A549 (cell line): ENCODE results near the gene CATSPERB. TPM values are rescaled to one million over a fixed set of nuclear protein-coding genes. Genes with fewer than 3 reads are reported as not detected.
"Not testable (repeated sequence)": the region's sequence is repeated elsewhere in the genome, so short reads cannot be mapped to it uniquely, and the experiment has no call there.

ENCODE experiments used
- ATAC-seq, 2 experiments: fragments of 200-7000 bp in 1 of 2; fragments of >200 bp in 1 of 2; cut with Nextera tagmentation in 1 of 2; cut with Tn5 transposase in 1 of 2; 3 replicates each; pipeline versions ENCODE4 v1.8.0 to v1.9.1; 2018 to 2020; ENCODE audit warnings: mild to moderate bottlenecking in 1 of 2, moderate library complexity in 1 of 2
- CTCF ChIA-PET: fragments of 300-600 bp; sonication (Branson Sonifier 250); formaldehyde crosslinking; extraction: SDS; loops from one replicate; lab custom pipeline; 2021; ENCODE audit warnings: antibody characterized with exemption, inconsistent platforms; lab: Yijun Ruan, JAX
- POLR2A ChIA-PET: fragments of 350-600 bp; formaldehyde crosslinking; extraction: SDS; loops from one replicate; lab custom pipeline; 2021; ENCODE audit warnings: antibody characterized with exemption, inconsistent platforms; lab: Yijun Ruan, JAX
- DNase-seq, 2 experiments: peaks; one replicate each; pipeline versions ENCODE4 v3.0.0 to v3.0.0-alpha.2; 2011 to 2016; ENCODE audit warnings: low read depth in 1 of 2, low spot score in 1 of 2
- FAIRE-seq: peaks from 2 replicates; lab custom pipeline; 2011; peaks lifted over from hg19 to GRCh38; lab: Jason Lieb, UNC
- H3K27ac ChIP-seq, 2 experiments: fragments of >200 bp; sonication (Bioruptor Twin); formaldehyde crosslinking; 3 replicates each; pipeline ENCODE4 v1.5.1; 2016 to 2017
- H3K4me1 ChIP-seq: fragments of >200 bp; sonication (Bioruptor Twin); formaldehyde crosslinking; 3 replicates; pipeline ENCODE4 v1.6.1; 2016
- H3K4me2 ChIP-seq: fragments of >200 bp; sonication (Bioruptor Twin); formaldehyde crosslinking; 3 replicates; pipeline ENCODE4 v1.6.1; 2016
- H3K4me3 ChIP-seq: fragments of >200 bp; sonication (Bioruptor Twin); formaldehyde crosslinking; 3 replicates; pipeline ENCODE4 v1.5.1; 2016
- H3K9me3 ChIP-seq: fragments of >200 bp; sonication (Bioruptor Twin); formaldehyde crosslinking; 3 replicates; pipeline ENCODE4 v1.6.1; 2016
- BCL3 ChIP-seq: fragments of >200 bp; sonication (Bioruptor Twin); formaldehyde crosslinking; IDR thresholded peaks from 3 replicates; pipeline ENCODE4 v1.6.1; 2016
- CBX2 ChIP-seq: fragments of 200-600 bp; sonication (generic); IDR thresholded peaks from 2 replicates; pipeline ENCODE4 v1.6.1; 2016; ENCODE audit warnings: low read depth, mild to moderate bottlenecking, borderline replicate concordance
- CEBPB ChIP-seq, 2 experiments: fragments of >200 bp in 1 of 2; sonication (Bioruptor Twin) in 1 of 2; formaldehyde crosslinking in 1 of 2; IDR thresholded peaks; 2 replicates each; pipeline ENCODE4 v1.6.1; 2012 to 2016
- EHMT2 ChIP-seq: fragments of 200-600 bp; sonication (generic); IDR thresholded peaks from 2 replicates; pipeline ENCODE4 v1.6.1; 2016; ENCODE audit warnings: antibody characterized with exemption, low read depth, mild to moderate bottlenecking, moderate library complexity
- FOSB ChIP-seq: fragments of 250-450 bp; sonication (Bioruptor Pico); IDR thresholded peaks from 2 replicates; pipeline ENCODE4 v1.5.0; 2020; ENCODE audit warnings: mild to moderate bottlenecking, moderate library complexity
- FOSL2 ChIP-seq, 2 experiments: fragments of 450-650 bp in 1 of 2; fragments of >200 bp in 1 of 2; sonication (Bioruptor Twin) in 1 of 2; formaldehyde crosslinking; IDR thresholded peaks; 2 replicates each; pipeline versions ENCODE4 v1.5.0 to v1.6.1; 2016 to 2020; ENCODE audit warnings: mild to moderate bottlenecking in 1 of 2, moderate library complexity in 1 of 2
- GATA3 ChIP-seq: IDR thresholded peaks from 2 replicates; pipeline ENCODE4 v1.6.1; 2012; ENCODE audit warnings: borderline replicate concordance
- HDAC2 ChIP-seq: fragments of 200-600 bp; sonication (generic); IDR thresholded peaks from 2 replicates; pipeline ENCODE4 v1.6.1; 2016
- HES2 ChIP-seq: fragments of >200 bp; sonication (Bioruptor Twin); formaldehyde crosslinking; IDR thresholded peaks from 2 replicates; pipeline ENCODE4 v1.6.1; 2016
- HOXA7 ChIP-seq: fragments of 250-450 bp; sonication (Bioruptor Pico); IDR thresholded peaks from 2 replicates; pipeline ENCODE4 v1.5.0; 2020; ENCODE audit warnings: mild to moderate bottlenecking, moderate library complexity
- HOXB13 ChIP-seq: fragments of 250-450 bp; sonication (Bioruptor Pico); IDR thresholded peaks from 2 replicates; pipeline ENCODE4 v1.5.0; 2020; ENCODE audit warnings: low read depth, mild to moderate bottlenecking, moderate library complexity
- KDM1A ChIP-seq: fragments of 200-600 bp; sonication (generic); IDR thresholded peaks from 2 replicates; pipeline ENCODE4 v1.6.1; 2016; ENCODE audit warnings: low read depth, mild to moderate bottlenecking
- MAX ChIP-seq: IDR thresholded peaks from 2 replicates; pipeline ENCODE4 v1.6.1; 2012
- MYC ChIP-seq: IDR thresholded peaks from 2 replicates; pipeline ENCODE4 v1.6.1; 2012; ENCODE audit warnings: mild to moderate bottlenecking, inconsistent platforms, low read length, improper control_type of control experiment, borderline replicate concordance
- PHF8 ChIP-seq: fragments of 200-600 bp; sonication (generic); IDR thresholded peaks from 2 replicates; pipeline ENCODE4 v1.6.1; 2016; ENCODE audit warnings: low read depth, mild to moderate bottlenecking, antibody characterized with exemption, moderate library complexity, borderline replicate concordance
- REST ChIP-seq: fragments of 200-600 bp; sonication (generic); IDR thresholded peaks from 2 replicates; pipeline ENCODE4 v1.6.1; 2016; ENCODE audit warnings: antibody characterized with exemption, mild to moderate bottlenecking, moderate library complexity
- RNF2 ChIP-seq: fragments of 200-600 bp; sonication (generic); IDR thresholded peaks from 2 replicates; pipeline ENCODE4 v1.6.1; 2016; ENCODE audit warnings: low read depth, mild to moderate bottlenecking, antibody characterized with exemption, moderate library complexity, borderline replicate concordance
- SMC3 ChIP-seq: fragments of >200 bp; sonication (Bioruptor Twin); formaldehyde crosslinking; IDR thresholded peaks from 3 replicates; pipeline ENCODE4 v1.6.1; 2018; ENCODE audit warnings: inconsistent platforms
- SREBF2 ChIP-seq: fragments of 450-650 bp; IDR thresholded peaks from 2 replicates; pipeline ENCODE4 v1.6.1; 2014; ENCODE audit warnings: mild to moderate bottlenecking, moderate library complexity
- TP53 ChIP-seq: fragments of 250-450 bp; sonication (Bioruptor Pico); IDR thresholded peaks from 2 replicates; pipeline ENCODE4 v1.5.0; 2021; ENCODE audit warnings: mild to moderate bottlenecking, moderate library complexity
- ZNF302 ChIP-seq: fragments of 250-450 bp; sonication (Bioruptor Pico); IDR thresholded peaks from 2 replicates; pipeline ENCODE4 v1.9.0; 2021; ENCODE audit warnings: inconsistent platforms, mild to moderate bottlenecking, moderate library complexity
- WGBS: methylation state at CpG from one replicate; pipeline ENCODE4 v1.1.6; 2017; ENCODE audit errors: missing lambda C conversion rate; 5-methylcytosine and 5-hydroxymethylcytosine counted together
- polyA plus RNA-seq, 4 experiments: library from polyadenylated mRNA; depleted of rRNA in 3 of 4; stranded (reverse); fragments of >200 nt; fragmentation: RNase III in 1 of 4; extraction: RNeasy Plus Mini Kit Qiagen cat#74134 plus additional on column Dnase treatment in 1 of 4; gene quantifications; 2 replicates in 3 of 4; 3 replicates in 1 of 4; pipeline ENCODE4 v1.2.3, GENCODE V29; 2011 to 2017
- TF ChIP-seq, protein P1 (sequence below): IDR thresholded peaks from 2 replicates; pipeline ENCODE4 v1.6.1; 2012; ENCODE audit warnings: low read depth, borderline replicate concordance

Gene CATSPERB
- polyA plus RNA-seq, 2 of the 4 experiments (the other 2 are of a cell fraction) = 0.05 TPM; not detected in 1

GRCh38 chr14:91674911-91675310 is 57.0 kb downstream of the CATSPERB start (continued):
- TF ChIP-seq RNF2 (no peak), FOSL2 (IDR thresholded peaks at IDR 0.05) (no peak), FOSL2 (CRISPR knock-in tag; IDR thresholded peaks at IDR 0.05) (no peak), BCL3 (no peak)
- TF ChIP-seq, protein P1, sequence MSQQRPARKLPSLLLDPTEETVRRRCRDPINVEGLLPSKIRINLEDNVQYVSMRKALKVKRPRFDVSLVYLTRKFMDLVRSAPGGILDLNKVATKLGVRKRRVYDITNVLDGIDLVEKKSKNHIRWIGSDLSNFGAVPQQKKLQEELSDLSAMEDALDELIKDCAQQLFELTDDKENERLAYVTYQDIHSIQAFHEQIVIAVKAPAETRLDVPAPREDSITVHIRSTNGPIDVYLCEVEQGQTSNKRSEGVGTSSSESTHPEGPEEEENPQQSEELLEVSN = no peak

DNA sequence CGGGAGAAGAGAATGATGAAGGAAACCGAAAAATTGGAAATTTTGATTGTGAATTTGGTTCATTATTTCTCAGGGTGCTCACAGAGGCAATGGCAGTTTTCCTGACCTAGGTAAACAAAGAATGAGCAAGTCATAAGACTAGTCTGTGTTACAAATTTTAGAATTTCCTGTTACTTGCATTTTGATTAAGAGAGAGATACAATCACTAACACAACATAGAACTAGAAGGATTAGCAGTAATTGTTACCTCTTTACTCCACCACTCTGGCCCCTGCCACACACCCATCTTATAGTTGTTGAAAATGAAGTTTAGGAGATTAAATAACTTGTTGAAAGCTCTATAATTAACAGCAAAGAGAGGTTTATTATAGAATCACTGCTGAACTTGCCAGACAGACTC is 62.0 kb downstream of the CATSPERB start:
- Histone ChIP-seq H3K4me2 (no peak overlapping the region), H3K9me3 (no peaks in the 10 kb centered on the region), H3K27ac (no peak overlapping the region), H3K4me1 (no peaks in the 10 kb centered on the region), H3K4me3 (no peak overlapping the region)
- FAIRE-seq (no peak), ATAC-seq (no peak), DNase-seq (no peak)
- TF ChIP-seq BCL3 (no peak), HOXB13 (CRISPR knock-in tag) (no peak), KDM1A (no peak), FOSB (CRISPR knock-in tag) (no peak), HDAC2 (no peak), TP53 (CRISPR knock-in tag) (no peak), MYC (no peak), REST (no peak), SMC3 (no peak), HOXA7 (CRISPR knock-in tag) (no peak), CEBPB (IDR thresholded peaks at IDR 0.05) (no peak), EHMT2 (no peak), ZNF302 (CRISPR knock-in tag) (no peak), SREBF2 (no peak), MAX (no peak), CBX2 (no peak), RNF2 (no peak), HES2 (no peak), PHF8 (no peak), GATA3 (no peak)
- CTCF ChIA-PET = interaction anchor here (2.9 kb wide), 1 partner anchor 20 kb away, joined by 12 read pairs; no protein-coding TSS in a partner anchor
- POLR2A ChIA-PET = no interaction called here
- 35% methylated on average over 2 of the region's 2 CpGs for WGBS

- 89% methylated on average over 2 of the region's 2 CpGs for WGBS
- H3K4me1 ChIP-seq, FAIRE-seq, H3K9me3 ChIP-seq, ATAC-seq, DNase-seq, H3K4me3 ChIP-seq, POLR2A ChIA-PET, H3K4me2 ChIP-seq, H3K27ac ChIP-seq, CTCF ChIA-PET: not testable (repeated sequence)
Observed at GRCh38 chr14:91667101-91667500, 64.8 kb downstream of the CATSPERB start.
